Measurements from ENCODE around the gene G6PC2. TPM values are rescaled to one million over a fixed set of nuclear protein-coding genes. Genes with fewer than 3 reads are reported as not detected.
"Not testable (repeated sequence)": the region's sequence is repeated elsewhere in the genome, so short reads cannot be mapped to it uniquely, and the experiment has no call there.

Gene G6PC2
- total RNA-seq, 1 experiment from 2014 or later = not detected

- DNase-seq = no peak
- H3K27me3 Mint-ChIP-seq (ENCODE audit: unreplicated experiment) = no peaks in the 10 kb centered on the region
- no peaks in the 10 kb centered on the region for H3K36me3 Mint-ChIP-seq (ENCODE audit: insufficient read depth, unreplicated experiment)
- H3K4me1 Mint-ChIP-seq (ENCODE audit: low read depth, unreplicated experiment) = no peaks in the 10 kb centered on the region
- H3K9me3 Mint-ChIP-seq (ENCODE audit: low read depth, unreplicated experiment) = no peaks in the 10 kb centered on the region
- CTCF ChIA-PET = interaction anchor here (1.5 kb wide), 1 partner anchor 18 kb away, joined by 3 read pairs; no protein-coding TSS in a partner anchor
- TF ChIP-seq CTCF (IDR thresholded peaks at IDR 0.05; ENCODE audit: unreplicated experiment) = no peak
- no TSS peak for BruUV-seq (replicated peaks)
- no peak overlapping the region for H3K27ac Mint-ChIP-seq (ENCODE audit: unreplicated experiment)
- intact Hi-C loops (cut with micrococcal nuclease; ENCODE audit: unreplicated experiment) = no loop called here
- no peak overlapping the region for H3K4me3 Mint-ChIP-seq (ENCODE audit: low read depth, unreplicated experiment)
These were observed 25.7 kb downstream of the G6PC2 start for GRCh38 chr2:168926621-168927386.

GRCh38 chr2:168928113-168928831, 27.2 kb downstream of the G6PC2 start:
- H3K27ac Mint-ChIP-seq (ENCODE audit: unreplicated experiment) = no peak overlapping the region
- H3K4me3 Mint-ChIP-seq (ENCODE audit: low read depth, unreplicated experiment) = no peak overlapping the region
- intact Hi-C loops (cut with micrococcal nuclease; ENCODE audit: unreplicated experiment) = no loop called here
- H3K9me3 Mint-ChIP-seq (ENCODE audit: low read depth, unreplicated experiment) = no peaks in the 10 kb centered on the region
- no TSS peak for BruUV-seq (replicated peaks)
- H3K27me3 Mint-ChIP-seq (ENCODE audit: unreplicated experiment) = no peaks in the 10 kb centered on the region
- H3K4me1 Mint-ChIP-seq (ENCODE audit: low read depth, unreplicated experiment) = no peaks in the 10 kb centered on the region
- DNase-seq = no peak
- TF ChIP-seq CTCF (IDR thresholded peaks at IDR 0.05; ENCODE audit: unreplicated experiment) = no peak
- CTCF ChIA-PET = no interaction called here
- H3K36me3 Mint-ChIP-seq (ENCODE audit: insufficient read depth, unreplicated experiment) = no peaks in the 10 kb centered on the region

- Mint-ChIP-seq H3K4me1 (ENCODE audit: low read depth, unreplicated experiment) (no peaks in the 10 kb centered on the region), H3K36me3 (ENCODE audit: insufficient read depth, unreplicated experiment) (no peaks in the 10 kb centered on the region), H3K9me3 (ENCODE audit: low read depth, unreplicated experiment) (no peaks in the 10 kb centered on the region), H3K27me3 (ENCODE audit: unreplicated experiment) (no peaks in the 10 kb centered on the region), H3K4me3 (ENCODE audit: low read depth, unreplicated experiment) (no peak overlapping the region), H3K27ac (ENCODE audit: unreplicated experiment) (no peak overlapping the region)
- CTCF ChIA-PET = no interaction called here
- DNase-seq = no peak
- no TSS peak for BruUV-seq (replicated peaks)
- intact Hi-C loops (cut with micrococcal nuclease; ENCODE audit: unreplicated experiment) = no loop called here
- TF ChIP-seq CTCF (IDR thresholded peaks at IDR 0.05; ENCODE audit: unreplicated experiment) = no peak
These were observed 27.9 kb downstream of the G6PC2 start for GRCh38 chr2:168929031-168929430.

- H3K9me3 Mint-ChIP-seq (ENCODE audit: low read depth, unreplicated experiment) = no peaks in the 10 kb centered on the region
- no peak overlapping the region for H3K4me3 Mint-ChIP-seq (ENCODE audit: low read depth, unreplicated experiment)
- BruUV-seq (replicated peaks) = no TSS peak
- no peaks in the 10 kb centered on the region for H3K27me3 Mint-ChIP-seq (ENCODE audit: unreplicated experiment)
- no peak overlapping the region for H3K27ac Mint-ChIP-seq (ENCODE audit: unreplicated experiment)
- intact Hi-C loops (cut with micrococcal nuclease; ENCODE audit: unreplicated experiment) = no loop called here
- H3K36me3 Mint-ChIP-seq (ENCODE audit: insufficient read depth, unreplicated experiment) = no peaks in the 10 kb centered on the region
- CTCF ChIA-PET = no interaction called here
- no peak for DNase-seq
- TF ChIP-seq CTCF (IDR thresholded peaks at IDR 0.05; ENCODE audit: unreplicated experiment) = no peak
- no peaks in the 10 kb centered on the region for H3K4me1 Mint-ChIP-seq (ENCODE audit: low read depth, unreplicated experiment)
These were observed 29.2 kb downstream of the G6PC2 start for GRCh38 chr2:168930242-168930641.

GRCh38 chr2:168932174-168932573, 31.1 kb downstream of the G6PC2 start:
- H3K36me3 Mint-ChIP-seq (ENCODE audit: insufficient read depth, unreplicated experiment); DNase-seq; H3K27ac Mint-ChIP-seq (ENCODE audit: unreplicated experiment); H3K4me3 Mint-ChIP-seq (ENCODE audit: low read depth, unreplicated experiment); H3K9me3 Mint-ChIP-seq (ENCODE audit: low read depth, unreplicated experiment); H3K27me3 Mint-ChIP-seq (ENCODE audit: unreplicated experiment); BruUV-seq (replicated peaks); H3K4me1 Mint-ChIP-seq (ENCODE audit: low read depth, unreplicated experiment); CTCF ChIA-PET; intact Hi-C loops (cut with micrococcal nuclease; ENCODE audit: unreplicated experiment): not testable (repeated sequence)

All from Calu3 (cell line).